Prostate gland (tissue), 2 donors: ENCODE measurements around the gene ASB15.

Source experiments
- POLR2A ChIP-seq: fragments of 450-650 bp; IDR thresholded peaks from one replicate; pipeline ENCODE4 v1.6.1; 2016; ENCODE audit warnings: antibody characterized with exemption, mild to moderate bottlenecking
- POLR2AphosphoS5 ChIP-seq: sonication (generic); formaldehyde crosslinking; IDR thresholded peaks from one replicate; pipeline ENCODE4 v1.6.1; 2017; ENCODE audit warnings: antibody characterized with exemption
- TF ChIP-seq, protein P1 (sequence below), 4 experiments: fragments of 200-600 bp in 2 of 4; fragments of 450-650 bp in 2 of 4; sonication (generic) in 2 of 4; IDR thresholded peaks; 1 replicate in 3 of 4; 2 replicates in 1 of 4; pipeline ENCODE4 v1.5.1; 2016 to 2019; ENCODE audit warnings: antibody characterized with exemption in 4 of 4, mild to moderate bottlenecking in 2 of 4, moderate library complexity in 2 of 4

DNA sequence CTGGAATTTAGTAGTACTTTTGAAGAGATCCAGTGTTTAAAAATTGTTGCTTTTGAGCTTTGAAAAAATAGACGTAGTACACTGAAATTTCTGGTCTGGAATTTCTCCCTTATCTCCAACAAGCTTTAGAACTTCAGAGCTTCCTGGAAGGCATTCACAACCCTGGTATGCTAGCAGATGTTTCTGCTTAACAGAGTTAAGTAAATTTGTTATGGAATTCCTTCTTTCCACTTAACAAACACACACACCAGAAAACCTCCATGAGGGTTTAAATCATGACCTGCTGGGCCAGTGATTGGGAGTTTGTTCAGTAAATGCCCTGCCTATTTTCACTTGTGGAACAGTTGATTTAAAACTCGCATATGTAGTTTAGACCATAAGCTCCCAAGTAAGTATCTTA is 13.7 kb downstream of the ASB15 start:
- TF ChIP-seq, protein P1, sequence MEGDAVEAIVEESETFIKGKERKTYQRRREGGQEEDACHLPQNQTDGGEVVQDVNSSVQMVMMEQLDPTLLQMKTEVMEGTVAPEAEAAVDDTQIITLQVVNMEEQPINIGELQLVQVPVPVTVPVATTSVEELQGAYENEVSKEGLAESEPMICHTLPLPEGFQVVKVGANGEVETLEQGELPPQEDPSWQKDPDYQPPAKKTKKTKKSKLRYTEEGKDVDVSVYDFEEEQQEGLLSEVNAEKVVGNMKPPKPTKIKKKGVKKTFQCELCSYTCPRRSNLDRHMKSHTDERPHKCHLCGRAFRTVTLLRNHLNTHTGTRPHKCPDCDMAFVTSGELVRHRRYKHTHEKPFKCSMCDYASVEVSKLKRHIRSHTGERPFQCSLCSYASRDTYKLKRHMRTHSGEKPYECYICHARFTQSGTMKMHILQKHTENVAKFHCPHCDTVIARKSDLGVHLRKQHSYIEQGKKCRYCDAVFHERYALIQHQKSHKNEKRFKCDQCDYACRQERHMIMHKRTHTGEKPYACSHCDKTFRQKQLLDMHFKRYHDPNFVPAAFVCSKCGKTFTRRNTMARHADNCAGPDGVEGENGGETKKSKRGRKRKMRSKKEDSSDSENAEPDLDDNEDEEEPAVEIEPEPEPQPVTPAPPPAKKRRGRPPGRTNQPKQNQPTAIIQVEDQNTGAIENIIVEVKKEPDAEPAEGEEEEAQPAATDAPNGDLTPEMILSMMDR (IDR thresholded peaks at IDR 0.05): no peak
- TF ChIP-seq POLR2AphosphoS5 (no peak), POLR2A (no peak)
